Endothelial cell of umbilical vein (primary cell): ENCODE data around the gene HSPB3.

ENCODE experiments used
- EZH2 ChIP-seq: IDR thresholded peaks from 2 replicates; pipeline ENCODE4 v1.6.1; 2012; ENCODE audit warnings: borderline replicate concordance, low read depth, mild to moderate bottlenecking, moderate library complexity, low read length, inconsistent platforms; ENCODE audit not compliant: severe bottlenecking
- MYC ChIP-seq: IDR thresholded peaks from one replicate; pipeline ENCODE4 v1.6.1; 2011; ENCODE audit warnings: mild to moderate bottlenecking, low read depth, low read length

DNA sequence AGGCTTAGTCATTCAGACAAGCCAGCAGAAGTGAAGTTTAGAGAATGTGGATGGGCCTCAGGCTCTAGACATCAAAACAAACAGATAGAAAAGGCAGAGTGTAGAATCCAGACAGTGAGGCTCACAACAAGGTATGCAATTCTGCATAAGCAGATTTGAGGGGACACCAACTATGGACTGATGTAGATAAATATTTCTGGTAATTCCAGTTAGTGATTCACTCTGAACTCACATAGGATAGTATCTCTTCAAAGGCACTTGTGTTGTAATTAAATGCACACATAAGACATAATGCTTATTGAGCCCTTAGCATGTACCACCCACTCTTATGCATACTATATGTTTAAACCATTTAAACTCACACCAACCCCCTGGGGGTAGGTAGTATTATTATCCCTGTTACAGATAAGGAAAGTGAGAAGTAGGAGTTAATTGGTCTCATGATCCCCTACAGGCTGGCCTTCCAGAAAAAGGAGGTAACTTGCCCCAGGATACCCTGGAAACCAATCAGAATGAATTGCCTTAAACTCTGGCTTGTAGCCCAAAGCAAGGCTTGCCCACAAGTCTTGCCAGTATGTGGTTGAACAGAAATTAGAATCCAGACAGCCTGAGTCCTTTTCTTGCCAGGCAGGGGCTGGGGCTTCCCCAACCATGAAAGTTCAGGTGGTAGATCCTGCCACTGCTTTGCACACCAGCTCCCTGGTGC lies 39.5 kb upstream of the HSPB3 start:
- TF ChIP-seq EZH2 (no peak), MYC (no peak)
